ENCODE data around the gene HDAC9.

DNA sequence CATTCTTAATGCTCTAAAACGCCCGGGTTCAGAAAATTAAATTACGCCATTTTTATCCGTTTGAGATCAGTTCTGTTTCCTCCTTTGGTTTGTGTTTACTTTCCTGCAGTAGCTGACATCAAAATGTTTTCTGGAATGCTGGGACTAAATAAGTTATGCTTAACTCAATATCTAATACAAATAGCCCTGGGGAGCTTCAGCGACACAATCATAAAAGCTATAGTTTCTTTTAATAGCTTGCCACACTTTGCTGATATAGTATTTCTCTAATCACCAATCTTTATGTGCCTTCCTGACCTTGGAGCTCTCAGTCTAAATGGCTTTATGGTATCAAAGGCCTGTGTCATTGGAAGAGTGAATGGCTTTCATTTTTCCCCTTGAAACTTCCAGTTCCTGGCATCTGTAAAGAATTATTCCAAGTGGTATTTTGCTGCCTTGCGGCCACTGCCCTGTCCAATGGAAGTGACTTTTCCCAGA, 202.7 kb downstream of the HDAC9 start:
- TF ChIP-seq, protein P1, sequence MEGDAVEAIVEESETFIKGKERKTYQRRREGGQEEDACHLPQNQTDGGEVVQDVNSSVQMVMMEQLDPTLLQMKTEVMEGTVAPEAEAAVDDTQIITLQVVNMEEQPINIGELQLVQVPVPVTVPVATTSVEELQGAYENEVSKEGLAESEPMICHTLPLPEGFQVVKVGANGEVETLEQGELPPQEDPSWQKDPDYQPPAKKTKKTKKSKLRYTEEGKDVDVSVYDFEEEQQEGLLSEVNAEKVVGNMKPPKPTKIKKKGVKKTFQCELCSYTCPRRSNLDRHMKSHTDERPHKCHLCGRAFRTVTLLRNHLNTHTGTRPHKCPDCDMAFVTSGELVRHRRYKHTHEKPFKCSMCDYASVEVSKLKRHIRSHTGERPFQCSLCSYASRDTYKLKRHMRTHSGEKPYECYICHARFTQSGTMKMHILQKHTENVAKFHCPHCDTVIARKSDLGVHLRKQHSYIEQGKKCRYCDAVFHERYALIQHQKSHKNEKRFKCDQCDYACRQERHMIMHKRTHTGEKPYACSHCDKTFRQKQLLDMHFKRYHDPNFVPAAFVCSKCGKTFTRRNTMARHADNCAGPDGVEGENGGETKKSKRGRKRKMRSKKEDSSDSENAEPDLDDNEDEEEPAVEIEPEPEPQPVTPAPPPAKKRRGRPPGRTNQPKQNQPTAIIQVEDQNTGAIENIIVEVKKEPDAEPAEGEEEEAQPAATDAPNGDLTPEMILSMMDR (conservative IDR thresholded peaks at IDR 0.05; ENCODE audit: low read depth, low read length): no peak
- TF ChIP-seq EZH2 (IDR thresholded peaks at IDR 0.05; ENCODE audit: borderline replicate concordance, low read depth, low read length, poor library complexity, severe bottlenecking): no peak
